GM18519 (cell line): Measurements from ENCODE around the gene STARD13.

ENCODE experiments used
- ATAC-seq: cut with Tn5 transposase; IDR thresholded peaks from one replicate; pipeline ENCODE4 v1.9.1; 2021; ENCODE audit warnings: mild to moderate bottlenecking, moderate library complexity; ENCODE audit not compliant: unreplicated experiment, low FRiP score

The STARD13 gene

GRCh38 chr13:33311040-33311439 lies 25.5 kb upstream of the STARD13 start:
- no peak for ATAC-seq

GRCh38 chr13:33310245-33311038 lies 24.9 kb upstream of the STARD13 start:
- ATAC-seq: no peak

GRCh38 chr13:33308863-33309262 lies 23.3 kb upstream of the STARD13 start:
- no peak for ATAC-seq

GRCh38 chr13:33307843-33308242 lies 22.3 kb upstream of the STARD13 start:
- ATAC-seq: no peak

- ATAC-seq: no peak
Measured at GRCh38 chr13:33303855-33304597, 18.5 kb upstream of the STARD13 start.

- ATAC-seq: no peak
Measured at GRCh38 chr13:33299626-33300025, 14.1 kb upstream of the STARD13 start.

GRCh38 chr13:33296793-33297425 lies 11.4 kb upstream of the STARD13 start:
- no peak for ATAC-seq

GRCh38 chr13:33292712-33293111 lies 7.2 kb upstream of the STARD13 start:
- ATAC-seq: no peak

- ATAC-seq: no peak
Measured at GRCh38 chr13:33290421-33290965, 4.9 kb upstream of the STARD13 start.

GRCh38 chr13:33289966-33290365 lies 4.4 kb upstream of the STARD13 start:
- ATAC-seq: no peak

GRCh38 chr13:33287142-33287882 lies 1.8 kb upstream of the STARD13 start:
- ATAC-seq: no peak

- ATAC-seq: no peak
Measured at GRCh38 chr13:33286128-33286527, 573 bp upstream of the STARD13 start.

- ATAC-seq: no peak
Measured at GRCh38 chr13:33284916-33285315, 639 bp downstream of the STARD13 start.

- no peak for ATAC-seq
Measured at GRCh38 chr13:33284031-33284430, 1.5 kb downstream of the STARD13 start.

GRCh38 chr13:33283195-33283911 lies 2.2 kb downstream of the STARD13 start:
- ATAC-seq: no peak

- ATAC-seq: no peak
Measured at GRCh38 chr13:33281951-33282595, 3.5 kb downstream of the STARD13 start.

GRCh38 chr13:33280923-33281322 lies 4.6 kb downstream of the STARD13 start:
- no peak for ATAC-seq

- no peak for ATAC-seq
Measured at GRCh38 chr13:33280279-33280905, 5.2 kb downstream of the STARD13 start.
